ENCODE results near the gene RFLNA. TPM values are rescaled to one million over a fixed set of nuclear protein-coding genes. Genes with fewer than 3 reads are reported as not detected.

RFLNA gene
- total RNA-seq, 1 donor from 2014 or later, result 20.8 TPM

- Mint-ChIP-seq H3K4me3 (ENCODE audit: low read depth) (no peak overlapping the region), H3K27me3 (peaks cover 8% of the 10 kb centered on the region), H3K9me3 (ENCODE audit: low read depth) (no peaks in the 10 kb centered on the region), H3K36me3 (ENCODE audit: insufficient read depth) (peaks cover 11% of the 10 kb centered on the region), H3K27ac (no peak overlapping the region), H3K4me1 (ENCODE audit: low read depth) (no peaks in the 10 kb centered on the region)
- no peak for DNase-seq (ENCODE audit: low spot score, unreplicated experiment)
- TF ChIP-seq, protein P1, sequence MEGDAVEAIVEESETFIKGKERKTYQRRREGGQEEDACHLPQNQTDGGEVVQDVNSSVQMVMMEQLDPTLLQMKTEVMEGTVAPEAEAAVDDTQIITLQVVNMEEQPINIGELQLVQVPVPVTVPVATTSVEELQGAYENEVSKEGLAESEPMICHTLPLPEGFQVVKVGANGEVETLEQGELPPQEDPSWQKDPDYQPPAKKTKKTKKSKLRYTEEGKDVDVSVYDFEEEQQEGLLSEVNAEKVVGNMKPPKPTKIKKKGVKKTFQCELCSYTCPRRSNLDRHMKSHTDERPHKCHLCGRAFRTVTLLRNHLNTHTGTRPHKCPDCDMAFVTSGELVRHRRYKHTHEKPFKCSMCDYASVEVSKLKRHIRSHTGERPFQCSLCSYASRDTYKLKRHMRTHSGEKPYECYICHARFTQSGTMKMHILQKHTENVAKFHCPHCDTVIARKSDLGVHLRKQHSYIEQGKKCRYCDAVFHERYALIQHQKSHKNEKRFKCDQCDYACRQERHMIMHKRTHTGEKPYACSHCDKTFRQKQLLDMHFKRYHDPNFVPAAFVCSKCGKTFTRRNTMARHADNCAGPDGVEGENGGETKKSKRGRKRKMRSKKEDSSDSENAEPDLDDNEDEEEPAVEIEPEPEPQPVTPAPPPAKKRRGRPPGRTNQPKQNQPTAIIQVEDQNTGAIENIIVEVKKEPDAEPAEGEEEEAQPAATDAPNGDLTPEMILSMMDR (IDR thresholded peaks at IDR 0.05; ENCODE audit: unreplicated experiment), result no peak
These were observed 14.3 kb downstream of the RFLNA start for GRCh38 chr12:124309231-124309630.

- Mint-ChIP-seq H3K27ac (no peak overlapping the region), H3K9me3 (ENCODE audit: low read depth) (no peaks in the 10 kb centered on the region), H3K27me3 (peaks cover 8% of the 10 kb centered on the region), H3K4me1 (ENCODE audit: low read depth) (no peaks in the 10 kb centered on the region), H3K4me3 (ENCODE audit: low read depth) (no peak overlapping the region), H3K36me3 (ENCODE audit: insufficient read depth) (peaks cover 10% of the 10 kb centered on the region)
- TF ChIP-seq, protein P1 (IDR thresholded peaks at IDR 0.05; ENCODE audit: unreplicated experiment), result no peak
- no peak for DNase-seq (ENCODE audit: low spot score, unreplicated experiment)
These were observed 14.9 kb downstream of the RFLNA start for GRCh38 chr12:124309744-124310143.

DNA sequence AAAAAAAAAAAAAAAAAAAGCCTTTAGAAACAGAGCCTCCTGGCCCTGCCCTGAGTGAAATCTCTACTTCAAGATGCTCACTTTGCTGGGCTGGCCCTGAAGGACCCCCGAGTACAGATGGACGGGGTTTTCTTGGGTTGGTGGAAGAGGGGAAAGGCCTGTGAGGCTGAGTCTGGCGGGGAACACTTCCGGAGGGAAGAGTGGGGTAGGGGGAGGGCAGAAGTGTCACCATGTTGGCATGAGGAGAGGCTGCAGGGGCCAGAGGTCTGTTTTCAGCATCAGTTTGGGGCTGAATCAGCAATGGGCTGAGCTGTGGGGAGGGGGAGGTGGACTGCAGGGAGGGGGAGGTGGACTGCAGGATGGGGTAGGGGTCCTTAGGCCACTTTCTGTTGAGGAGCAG lies 15.3 kb downstream of the RFLNA start:
- DNase-seq (ENCODE audit: low spot score, unreplicated experiment), result no peak
- Mint-ChIP-seq H3K9me3 (ENCODE audit: low read depth) (no peaks in the 10 kb centered on the region), H3K4me3 (ENCODE audit: low read depth) (no peak overlapping the region), H3K27ac (no peak overlapping the region), H3K27me3 (peaks cover 4% of the 10 kb centered on the region), H3K36me3 (ENCODE audit: insufficient read depth) (peaks cover 6% of the 10 kb centered on the region), H3K4me1 (ENCODE audit: low read depth) (no peaks in the 10 kb centered on the region)
- TF ChIP-seq, protein P1 (IDR thresholded peaks at IDR 0.05; ENCODE audit: unreplicated experiment), result no peak

- Mint-ChIP-seq H3K9me3 (ENCODE audit: low read depth) (no peaks in the 10 kb centered on the region), H3K27ac (no peak overlapping the region), H3K4me1 (ENCODE audit: low read depth) (no peaks in the 10 kb centered on the region), H3K27me3 (peaks cover 4% of the 10 kb centered on the region), H3K36me3 (ENCODE audit: insufficient read depth) (peaks cover 6% of the 10 kb centered on the region), H3K4me3 (ENCODE audit: low read depth) (no peak overlapping the region)
- no peak for DNase-seq (ENCODE audit: low spot score, unreplicated experiment)
- TF ChIP-seq, protein P1 (IDR thresholded peaks at IDR 0.05; ENCODE audit: unreplicated experiment), result no peak
These were observed 15.9 kb downstream of the RFLNA start for GRCh38 chr12:124310785-124311184.

DNA sequence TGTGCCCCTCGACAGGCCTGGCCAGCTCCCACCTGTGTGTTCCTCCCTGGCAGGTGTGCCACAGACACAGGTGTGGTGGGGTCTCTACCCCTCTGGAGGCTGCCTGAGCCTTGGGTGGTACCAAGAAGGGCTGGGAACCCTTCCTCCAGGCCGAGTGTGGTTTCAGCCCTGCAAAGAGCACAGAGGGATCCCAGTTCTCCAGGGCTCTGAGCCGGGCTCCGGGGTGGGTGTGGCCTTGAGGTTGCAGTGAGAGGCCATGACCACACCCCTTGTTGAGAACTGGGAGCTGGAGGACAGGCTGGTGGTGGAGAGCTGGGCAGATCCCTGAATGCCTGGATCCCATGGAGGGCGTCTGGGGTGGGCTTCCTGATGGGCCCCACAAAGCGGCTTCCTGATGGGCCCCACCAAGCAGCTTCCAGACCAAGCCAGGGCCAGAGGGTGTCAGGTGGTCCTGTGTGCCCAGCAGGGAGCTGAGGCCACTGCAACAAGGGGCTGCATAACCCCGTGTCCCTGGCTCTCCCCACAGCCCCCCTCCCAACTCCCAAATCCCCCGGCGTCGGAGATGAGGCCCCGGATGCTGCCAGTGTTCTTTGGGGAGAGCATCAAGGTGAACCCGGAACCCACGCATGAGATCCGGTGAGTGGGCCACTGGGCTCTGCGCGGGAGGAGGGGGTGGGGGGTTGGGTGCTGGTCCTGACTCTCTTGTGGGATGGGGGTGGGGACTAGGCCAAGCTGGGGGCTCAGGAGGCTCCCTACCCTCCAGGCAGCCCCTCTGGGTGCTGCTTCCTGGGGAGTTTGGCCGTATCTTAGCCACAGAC lies 16.6 kb downstream of the RFLNA start:
- Mint-ChIP-seq H3K4me3 (ENCODE audit: low read depth) (no peak overlapping the region), H3K4me1 (ENCODE audit: low read depth) (no peaks in the 10 kb centered on the region), H3K9me3 (ENCODE audit: low read depth) (no peaks in the 10 kb centered on the region), H3K27ac (no peak overlapping the region), H3K36me3 (ENCODE audit: insufficient read depth) (peaks cover 7% of the 10 kb centered on the region), H3K27me3 (peaks cover 6% of the 10 kb centered on the region)
- TF ChIP-seq, protein P1 (IDR thresholded peaks at IDR 0.05; ENCODE audit: unreplicated experiment), result no peak
- no peak for DNase-seq (ENCODE audit: low spot score, unreplicated experiment)
